Renal cortex interstitium (tissue), 11 donors: ENCODE results near the gene CTNNBIP1. TPM values are rescaled to one million over a fixed set of nuclear protein-coding genes. Genes with fewer than 3 reads are reported as not detected.

Source experiments
- DNase-seq, 11 donors: peaks; one replicate each; pipeline ENCODE4 v3.0.0-alpha.2; 2013; ENCODE audit warnings: low read depth in 9 of 11, low spot score in 4 of 11; ENCODE audit errors: extremely low read depth in 1 of 11
- polyA plus RNA-seq, 3 donors: library from polyadenylated mRNA; unstranded; fragments of 120-200 nt; gene quantifications; one replicate each; pipeline ENCODE4 v1.2.1, GENCODE V29; 2013; ENCODE audit not compliant: insufficient read length in 3 of 3

CTNNBIP1 gene
- polyA plus RNA-seq, 3 donors, result 28.5 to 35.9 (median 35.3) TPM

- DNase-seq, result no peak
Measured at GRCh38 chr1:9869831-9870251, 40.2 kb downstream of the CTNNBIP1 start.

- no peak for DNase-seq
Measured at GRCh38 chr1:9868244-9868590, 41.9 kb downstream of the CTNNBIP1 start.

GRCh38 chr1:9867408-9868243 lies 42.4 kb downstream of the CTNNBIP1 start:
- peak; percentile 40 to 75 (median 56) for DNase-seq

GRCh38 chr1:9866836-9867235 lies 43.2 kb downstream of the CTNNBIP1 start:
- no peak for DNase-seq

- DNase-seq, result no peak
Measured at GRCh38 chr1:9865724-9866123, 44.3 kb downstream of the CTNNBIP1 start.

- no peak for DNase-seq
Measured at GRCh38 chr1:9863371-9863770, 46.7 kb downstream of the CTNNBIP1 start.

- DNase-seq, result no peak
Measured at GRCh38 chr1:9861360-9861759, 48.7 kb downstream of the CTNNBIP1 start.

GRCh38 chr1:9860887-9861286 lies 49.2 kb downstream of the CTNNBIP1 start:
- DNase-seq, result no peak

GRCh38 chr1:9859281-9860014 lies 50.6 kb downstream of the CTNNBIP1 start:
- DNase-seq, result no peak

GRCh38 chr1:9858293-9859035 lies 51.6 kb downstream of the CTNNBIP1 start:
- no peak for DNase-seq

GRCh38 chr1:9855186-9855585 lies 54.9 kb downstream of the CTNNBIP1 start:
- DNase-seq, result no peak

- DNase-seq, result no peak
Measured at GRCh38 chr1:9853249-9853595, 56.8 kb downstream of the CTNNBIP1 start.

GRCh38 chr1:9852410-9853248 lies 57.4 kb downstream of the CTNNBIP1 start:
- no peak for DNase-seq

GRCh38 chr1:9852004-9852403 lies 58.1 kb downstream of the CTNNBIP1 start:
- DNase-seq, result no peak

GRCh38 chr1:9850442-9851162 lies 59.5 kb downstream of the CTNNBIP1 start:
- DNase-seq, result no peak

GRCh38 chr1:9849691-9850441 lies 60.2 kb downstream of the CTNNBIP1 start:
- DNase-seq, result no peak

- no peak for DNase-seq
Measured at GRCh38 chr1:9848022-9848421, 62.0 kb downstream of the CTNNBIP1 start.

- DNase-seq, result no peak
Measured at GRCh38 chr1:9847269-9847668, 62.8 kb downstream of the CTNNBIP1 start.
